IMR-90 (cell line): ENCODE measurements around the gene PHF19. TPM values are rescaled to one million over a fixed set of nuclear protein-coding genes. Genes with fewer than 3 reads are reported as not detected.

Source experiments
- ATAC-seq: fragments of 200-7000 bp; cut with Tn5 transposase; 2 replicates; pipeline ENCODE4 v1.9.1; 2020; ENCODE audit warnings: low read depth, mild to moderate bottlenecking, moderate library complexity
- BruUV-seq: library from RNA; stranded (reverse); fragments of 400-500 nt; replicated peaks from 2 replicates; lab custom pipeline; 2021; lab: Mats Ljungman, UMichigan
- CTCF ChIA-PET: fragments of 300-600 bp; formaldehyde crosslinking; extraction: SDS; loops from one replicate; lab custom pipeline; 2021; ENCODE audit warnings: antibody characterized with exemption; lab: Yijun Ruan, JAX
- POLR2A ChIA-PET: fragments of 300-600 bp; sonication (Branson Sonifier 250); formaldehyde crosslinking; loops from one replicate; lab custom pipeline; 2022; ENCODE audit warnings: antibody characterized with exemption; ENCODE audit not compliant: unreplicated experiment; lab: Charles Lee
- DNase-seq: peaks from one replicate; pipeline ENCODE4 v3.0.0; 2013
- H2AFZ ChIP-seq: replicated peaks from 2 replicates; pipeline ENCODE3; 2013; ENCODE audit warnings: low read length, mild to moderate bottlenecking; ENCODE audit not compliant: poor library complexity
- H2AK5ac ChIP-seq: 2 replicates; pipeline ENCODE4 v1.6.1; 2013; ENCODE audit warnings: low read depth, low read length, inconsistent platforms
- H2AK9ac ChIP-seq: replicated peaks from 2 replicates; pipeline ENCODE3; 2013; ENCODE audit warnings: mild to moderate bottlenecking, low read depth, low read length, moderate library complexity; ENCODE audit not compliant: poor library complexity
- H2BK120ac ChIP-seq: 2 replicates; pipeline ENCODE4 v1.6.1; 2013; ENCODE audit warnings: low read depth, low read length, inconsistent platforms
- H2BK15ac ChIP-seq: 3 replicates; pipeline ENCODE4 v1.6.1; 2013; ENCODE audit warnings: low read depth, low read length, inconsistent platforms
- H2BK20ac ChIP-seq: 2 replicates; pipeline ENCODE4 v1.6.1; 2013; ENCODE audit warnings: low read depth, mild to moderate bottlenecking, inconsistent platforms, low read length, moderate library complexity
- H2BK5ac ChIP-seq: 2 replicates; pipeline ENCODE4 v1.6.1; 2013; ENCODE audit warnings: mild to moderate bottlenecking, low read depth, low read length, inconsistent platforms; ENCODE audit not compliant: poor library complexity, severe bottlenecking
- H3K14ac ChIP-seq: replicated peaks from 2 replicates; pipeline ENCODE4 v1.6.1; 2013; ENCODE audit warnings: low read depth, low read length, inconsistent platforms
- H3K18ac ChIP-seq: 2 replicates; pipeline ENCODE4 v1.6.1; 2013; ENCODE audit warnings: low read depth, low read length, control low read depth
- H3K23ac ChIP-seq: 2 replicates; pipeline ENCODE4 v1.6.1; 2013; ENCODE audit warnings: low read depth, low read length, inconsistent platforms
- H3K27ac ChIP-seq: 2 replicates; pipeline ENCODE4 v1.5.1; 2013; ENCODE audit warnings: mild to moderate bottlenecking, control low read depth, low read length; ENCODE audit not compliant: insufficient read depth
- H3K27me3 ChIP-seq: 2 replicates; pipeline ENCODE4 v1.6.1; 2013; ENCODE audit warnings: low read length; ENCODE audit not compliant: control insufficient read depth, insufficient read depth
- H3K36me3 ChIP-seq: 2 replicates; pipeline ENCODE4 v1.6.1; 2013; ENCODE audit warnings: low read length, mixed read lengths; ENCODE audit not compliant: control insufficient read depth, insufficient read depth
- H3K4ac ChIP-seq: 2 replicates; pipeline ENCODE4 v1.6.1; 2013; ENCODE audit warnings: low read depth, low read length, inconsistent platforms
- H3K4me1 ChIP-seq: 2 replicates; pipeline ENCODE4 v1.6.1; 2013; ENCODE audit warnings: low read length, mixed read lengths; ENCODE audit not compliant: control insufficient read depth, insufficient read depth
- H3K4me2 ChIP-seq: 2 replicates; pipeline ENCODE4 v1.6.1; 2013; ENCODE audit warnings: low read depth, mild to moderate bottlenecking, control low read depth, low read length, moderate library complexity
- H3K4me3 ChIP-seq: 2 replicates; pipeline ENCODE4 v1.5.1; 2013; ENCODE audit warnings: low read depth, mild to moderate bottlenecking, control low read depth, low read length, moderate library complexity; ENCODE audit not compliant: insufficient read depth
- H3K56ac ChIP-seq: 2 replicates; pipeline ENCODE4 v1.6.1; 2013; ENCODE audit warnings: low read length, inconsistent platforms; ENCODE audit not compliant: insufficient read depth; ENCODE audit errors: extremely low read depth
- H3K79me1 ChIP-seq, 2 experiments: 2 replicates each; pipeline ENCODE4 v1.6.1; 2013; ENCODE audit warnings: low read length in 2 of 2, inconsistent platforms in 1 of 2, low read depth in 1 of 2
- H3K9ac ChIP-seq: 2 replicates; pipeline ENCODE4 v1.6.1; 2013; ENCODE audit warnings: low read depth, low read length, control low read depth
- H3K9me1 ChIP-seq: 2 replicates; pipeline ENCODE4 v1.6.1; 2013; ENCODE audit warnings: low read length, inconsistent platforms; ENCODE audit not compliant: insufficient read depth
- H3K9me3 ChIP-seq: 2 replicates; pipeline ENCODE4 v1.6.1; 2013; ENCODE audit warnings: low read length; ENCODE audit not compliant: control insufficient read depth, insufficient read depth
- H4K20me1 ChIP-seq: 2 replicates; pipeline ENCODE4 v1.6.1; 2013; ENCODE audit warnings: low read length, inconsistent platforms; ENCODE audit not compliant: insufficient read depth
- H4K5ac ChIP-seq: 2 replicates; pipeline ENCODE4 v1.6.1; 2013; ENCODE audit warnings: mild to moderate bottlenecking, low read depth, low read length, control low read depth
- H4K8ac ChIP-seq, 2 experiments: 2 replicates each; pipeline ENCODE4 v1.6.1; 2013; ENCODE audit warnings: low read depth in 2 of 2, low read length in 2 of 2, control low read depth in 1 of 2, inconsistent platforms in 1 of 2
- H4K91ac ChIP-seq: 2 replicates; pipeline ENCODE4 v1.6.1; 2013; ENCODE audit warnings: low read depth, low read length, inconsistent platforms; ENCODE audit not compliant: insufficient read depth
- CEBPB ChIP-seq: IDR thresholded peaks from 2 replicates; pipeline ENCODE4 v1.6.1; 2012; ENCODE audit warnings: low read depth, low read length, improper control_type of control experiment
- CHD1 ChIP-seq: IDR thresholded peaks from 2 replicates; pipeline ENCODE4 v1.6.1; 2012; ENCODE audit warnings: low read depth, low read length, improper control_type of control experiment
- MAZ ChIP-seq: IDR thresholded peaks from 2 replicates; pipeline ENCODE4 v1.6.1; 2012; ENCODE audit warnings: low read depth, mild to moderate bottlenecking, low read length, improper control_type of control experiment, moderate library complexity, borderline replicate concordance
- MXI1 ChIP-seq: IDR thresholded peaks from 2 replicates; pipeline ENCODE4 v1.6.1; 2012; ENCODE audit warnings: low read depth, mild to moderate bottlenecking, low read length, moderate library complexity, borderline replicate concordance
- RAD21 ChIP-seq: IDR thresholded peaks from 2 replicates; pipeline ENCODE4 v1.6.1; 2012; ENCODE audit warnings: low read length, improper control_type of control experiment
- RCOR1 ChIP-seq: IDR thresholded peaks from 2 replicates; pipeline ENCODE4 v1.6.1; 2012; ENCODE audit warnings: mild to moderate bottlenecking, low read length, improper control_type of control experiment; ENCODE audit not compliant: insufficient replicate concordance
- SMC3 ChIP-seq: fragments of 150-350 bp; IDR thresholded peaks from 2 replicates; pipeline ENCODE4 v1.6.1; 2016; ENCODE audit warnings: low read depth, mild to moderate bottlenecking, antibody characterized with exemption, low read length, moderate library complexity
- dilution Hi-C: fragments of 300-500 bp; cut with HindIII; formaldehyde crosslinking; loops from one replicate; pipeline ENCODE4 v1.14.3; 2018; ENCODE audit warnings: low sequenced_read_pairs; ENCODE audit not compliant: unreplicated experiment
- in situ Hi-C: fragments of 300-500 bp; cut with MboI; formaldehyde crosslinking; loops from 3 replicates; pipeline ENCODE4 v1.14.3; 2019; ENCODE audit warnings: low sequenced_read_pairs, inconsistent platforms, mixed read lengths
- intact Hi-C: fragments of 100-400 bp; cut with micrococcal nuclease; formaldehyde crosslinking; loops from 2 replicates; pipeline ENCODE4 v1.10.0; 2022
- polyA plus RNA-seq, 3 experiments: library from polyadenylated mRNA; depleted of rRNA; stranded (reverse); fragments of >200 nt; gene quantifications; 2 replicates each; pipeline ENCODE4 v1.2.3, GENCODE V29; 2012; ENCODE audit warnings: low replicate concordance in 1 of 3
- total RNA-seq: library from RNA; depleted of rRNA; stranded (reverse); fragments of >200 nt; gene quantifications from 2 replicates; pipeline ENCODE4 v1.2.3, GENCODE V29; 2012
- TF ChIP-seq, protein P1 (sequence below): fragments of 150-350 bp; IDR thresholded peaks from 2 replicates; pipeline ENCODE4 v1.6.1; 2016; ENCODE audit warnings: low read depth, mild to moderate bottlenecking, low read length, moderate library complexity, borderline replicate concordance

The PHF19 gene
- total and polyA plus RNA-seq, 2 of the 4 experiments (the other 2 are of a cell fraction) = 37.6 to 55.6 TPM

DNA sequence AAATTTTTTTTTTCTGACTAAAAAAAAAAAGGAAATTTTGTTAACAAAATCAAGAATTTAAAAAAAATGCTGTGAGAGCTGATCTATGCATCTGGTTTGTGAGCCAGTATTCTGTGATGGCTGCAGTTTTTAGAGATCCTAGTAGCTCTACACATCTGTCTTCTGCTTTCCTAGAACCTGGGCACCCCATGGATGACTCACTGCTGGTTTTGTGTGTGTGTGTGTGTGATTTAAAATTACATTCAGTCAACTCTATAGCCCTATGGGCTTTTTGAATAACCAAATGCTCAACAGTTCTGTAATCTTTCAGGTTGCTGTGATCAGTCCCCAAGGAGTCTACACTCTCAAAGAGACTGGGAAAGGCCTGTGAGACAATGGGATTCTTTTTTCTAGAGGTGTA is 31.7 kb downstream of the PHF19 start:
- CTCF ChIA-PET = interaction anchor here (0.7 kb wide), 2 partner anchors 74 to 433 kb away, joined by 3 to 4 read pairs; no protein-coding TSS in a partner anchor
- dilution Hi-C loops = no loop called here
- H3K18ac ChIP-seq = no peak overlapping the region

More for the DNA sequence above, 31.7 kb downstream of the PHF19 start:
- intact Hi-C loops = loop anchor here (2.0 kb wide), 1 partner anchor 22 kb away; no protein-coding TSS in a partner anchor
- Histone ChIP-seq H2AFZ (no peak overlapping the region), H3K4ac (no peak overlapping the region), H2AK9ac (no peak overlapping the region), H3K36me3 (peaks cover 1% of the 10 kb centered on the region), H2BK20ac (no peak overlapping the region), H3K4me1 (peaks cover 4% of the 10 kb centered on the region), H4K20me1 (no peaks in the 10 kb centered on the region), H2BK15ac (no peak overlapping the region), H3K23ac (no peak overlapping the region), H3K9ac (no peak overlapping the region), H2BK5ac (no peak overlapping the region), H2BK120ac (no peak overlapping the region), H3K9me1 (peaks cover 9% of the 10 kb centered on the region; the same call in 1 of the 2 replicates), H3K56ac (no peak overlapping the region), H3K4me3 (no peak overlapping the region), H3K14ac (no peak overlapping the region), H3K27me3 (no peaks in the 10 kb centered on the region), H4K8ac (no peak overlapping the region), H2AK5ac (no peak overlapping the region), H3K79me1 (peaks cover 10 to 39% of the 10 kb centered on the region in 2 experiments; a peak in 3 of 4 replicates), H3K4me2 (no peak overlapping the region), H3K9me3 (no peaks in the 10 kb centered on the region), H4K5ac (no peak overlapping the region), H4K91ac (no peak overlapping the region), H3K27ac (no peak overlapping the region)
- BruUV-seq = no TSS peak
- ATAC-seq (no peak), DNase-seq (peak; percentile 52)
- TF ChIP-seq MXI1 (no peak), RAD21 (no peak), MAZ (no peak), CHD1 (no peak), RCOR1 (no peak), SMC3 (no peak), CEBPB (no peak)
- TF ChIP-seq, protein P1, sequence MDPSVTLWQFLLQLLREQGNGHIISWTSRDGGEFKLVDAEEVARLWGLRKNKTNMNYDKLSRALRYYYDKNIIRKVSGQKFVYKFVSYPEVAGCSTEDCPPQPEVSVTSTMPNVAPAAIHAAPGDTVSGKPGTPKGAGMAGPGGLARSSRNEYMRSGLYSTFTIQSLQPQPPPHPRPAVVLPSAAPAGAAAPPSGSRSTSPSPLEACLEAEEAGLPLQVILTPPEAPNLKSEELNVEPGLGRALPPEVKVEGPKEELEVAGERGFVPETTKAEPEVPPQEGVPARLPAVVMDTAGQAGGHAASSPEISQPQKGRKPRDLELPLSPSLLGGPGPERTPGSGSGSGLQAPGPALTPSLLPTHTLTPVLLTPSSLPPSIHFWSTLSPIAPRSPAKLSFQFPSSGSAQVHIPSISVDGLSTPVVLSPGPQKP = no peak
- POLR2A ChIA-PET = no interaction called here
- in situ Hi-C loops = no loop called here
